ENCODE data around the gene CD36.

Gene CD36

DNA sequence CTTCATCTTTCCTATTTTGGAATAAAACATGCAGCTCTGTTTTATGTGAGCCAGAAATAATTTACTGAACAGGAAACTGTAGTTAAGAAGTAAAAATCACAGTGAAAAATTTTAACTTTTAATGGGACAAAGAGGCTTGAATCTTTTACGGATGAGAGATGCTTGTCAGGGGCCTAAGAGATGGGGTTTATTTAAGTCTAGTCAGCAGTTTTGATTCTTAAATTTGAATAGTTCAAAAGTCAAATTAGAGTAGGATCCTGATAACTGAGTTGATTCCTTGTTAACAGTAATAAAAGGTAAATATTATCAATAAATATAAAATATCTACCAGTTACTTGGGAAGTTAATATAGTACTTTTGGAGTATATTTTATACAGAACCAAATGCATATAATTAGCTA is 24.9 kb upstream of the CD36 start:
- H3K9me3 ChIP-seq (replicated peaks; ENCODE audit: insufficient read depth, low read length): no peaks in the 10 kb centered on the region
- H3K27me3 ChIP-seq (replicated peaks; ENCODE audit: insufficient read depth, low read length): no peaks in the 10 kb centered on the region
- H4K20me1 ChIP-seq (ENCODE audit: insufficient read depth, low read length): no peaks in the 10 kb centered on the region
- no peak overlapping the region for H3K27ac ChIP-seq (ENCODE audit: low read length)
- TF ChIP-seq, protein P1, sequence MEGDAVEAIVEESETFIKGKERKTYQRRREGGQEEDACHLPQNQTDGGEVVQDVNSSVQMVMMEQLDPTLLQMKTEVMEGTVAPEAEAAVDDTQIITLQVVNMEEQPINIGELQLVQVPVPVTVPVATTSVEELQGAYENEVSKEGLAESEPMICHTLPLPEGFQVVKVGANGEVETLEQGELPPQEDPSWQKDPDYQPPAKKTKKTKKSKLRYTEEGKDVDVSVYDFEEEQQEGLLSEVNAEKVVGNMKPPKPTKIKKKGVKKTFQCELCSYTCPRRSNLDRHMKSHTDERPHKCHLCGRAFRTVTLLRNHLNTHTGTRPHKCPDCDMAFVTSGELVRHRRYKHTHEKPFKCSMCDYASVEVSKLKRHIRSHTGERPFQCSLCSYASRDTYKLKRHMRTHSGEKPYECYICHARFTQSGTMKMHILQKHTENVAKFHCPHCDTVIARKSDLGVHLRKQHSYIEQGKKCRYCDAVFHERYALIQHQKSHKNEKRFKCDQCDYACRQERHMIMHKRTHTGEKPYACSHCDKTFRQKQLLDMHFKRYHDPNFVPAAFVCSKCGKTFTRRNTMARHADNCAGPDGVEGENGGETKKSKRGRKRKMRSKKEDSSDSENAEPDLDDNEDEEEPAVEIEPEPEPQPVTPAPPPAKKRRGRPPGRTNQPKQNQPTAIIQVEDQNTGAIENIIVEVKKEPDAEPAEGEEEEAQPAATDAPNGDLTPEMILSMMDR (IDR thresholded peaks at IDR 0.05; ENCODE audit: low read length): no peak
- TF ChIP-seq EZH2phosphoT487 (IDR thresholded peaks at IDR 0.05; ENCODE audit: low read length): no peak
- TF ChIP-seq EZH2 (optimal IDR thresholded peaks at IDR 0.05; ENCODE audit: low read depth, low read length): no peak
- H3K36me3 ChIP-seq (replicated peaks; ENCODE audit: insufficient read depth, low read length): no peaks in the 10 kb centered on the region
- H3K9ac ChIP-seq (ENCODE audit: low read length): no peak overlapping the region
- no peak overlapping the region for H3K4me2 ChIP-seq (ENCODE audit: low read depth, low read length)
- H3K79me2 ChIP-seq (ENCODE audit: low read length): no peaks in the 10 kb centered on the region
- H3K9me2 ChIP-seq (replicated peaks; ENCODE audit: insufficient read depth, low read length): no peaks in the 10 kb centered on the region
- H3K4me3 ChIP-seq (ENCODE audit: low read length): no peak overlapping the region
- H3K4me1 ChIP-seq (ENCODE audit: low read length): no peaks in the 10 kb centered on the region
- no peaks in the 10 kb centered on the region for H3F3A ChIP-seq (ENCODE audit: insufficient read depth, low read length)
- no peak overlapping the region for H2AFZ ChIP-seq (ENCODE audit: low read length)
- DNase-seq: no peak

DNA sequence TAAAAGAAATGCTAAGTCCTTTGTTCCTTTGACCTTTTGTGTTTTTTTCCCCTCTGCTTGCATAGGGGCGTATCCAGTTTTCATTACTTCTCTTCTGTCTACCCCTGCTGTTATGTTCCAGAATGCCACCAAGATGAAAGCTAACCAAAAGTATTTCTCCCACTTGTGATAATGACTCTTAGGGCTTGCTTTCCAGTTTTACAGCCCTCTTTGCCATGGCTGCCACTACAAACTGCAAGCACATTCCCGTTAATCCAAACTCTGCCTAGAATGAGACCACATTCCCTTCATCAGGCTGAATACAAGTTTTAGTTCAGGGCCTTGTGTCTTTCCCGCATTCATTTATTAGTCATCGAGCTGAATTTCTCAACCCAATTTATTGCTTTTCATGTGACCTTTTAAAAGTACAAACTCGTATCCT is 23.6 kb upstream of the CD36 start:
- no peak overlapping the region for H3K4me3 ChIP-seq (ENCODE audit: low read length)
- no peaks in the 10 kb centered on the region for H3K27me3 ChIP-seq (replicated peaks; ENCODE audit: insufficient read depth, low read length)
- no peak overlapping the region for H2AFZ ChIP-seq (ENCODE audit: low read length)
- H3K27ac ChIP-seq (ENCODE audit: low read length): no peak overlapping the region
- TF ChIP-seq EZH2phosphoT487 (IDR thresholded peaks at IDR 0.05; ENCODE audit: low read length) (no peak), EZH2 (optimal IDR thresholded peaks at IDR 0.05; ENCODE audit: low read depth, low read length) (no peak)
- TF ChIP-seq, protein P1 (IDR thresholded peaks at IDR 0.05; ENCODE audit: low read length): no peak
- H3K4me2 ChIP-seq (ENCODE audit: low read depth, low read length): no peak overlapping the region
- no peak for DNase-seq
- no peaks in the 10 kb centered on the region for H3K9me3 ChIP-seq (replicated peaks; ENCODE audit: insufficient read depth, low read length)
- H3F3A ChIP-seq (ENCODE audit: insufficient read depth, low read length): no peaks in the 10 kb centered on the region
- H3K36me3 ChIP-seq (replicated peaks; ENCODE audit: insufficient read depth, low read length): no peaks in the 10 kb centered on the region
- no peaks in the 10 kb centered on the region for H3K9me2 ChIP-seq (replicated peaks; ENCODE audit: insufficient read depth, low read length)
- no peaks in the 10 kb centered on the region for H3K4me1 ChIP-seq (ENCODE audit: low read length)
- H4K20me1 ChIP-seq (ENCODE audit: insufficient read depth, low read length): no peaks in the 10 kb centered on the region
- H3K9ac ChIP-seq (ENCODE audit: low read length): no peak overlapping the region
- H3K79me2 ChIP-seq (ENCODE audit: low read length): no peaks in the 10 kb centered on the region

DNA sequence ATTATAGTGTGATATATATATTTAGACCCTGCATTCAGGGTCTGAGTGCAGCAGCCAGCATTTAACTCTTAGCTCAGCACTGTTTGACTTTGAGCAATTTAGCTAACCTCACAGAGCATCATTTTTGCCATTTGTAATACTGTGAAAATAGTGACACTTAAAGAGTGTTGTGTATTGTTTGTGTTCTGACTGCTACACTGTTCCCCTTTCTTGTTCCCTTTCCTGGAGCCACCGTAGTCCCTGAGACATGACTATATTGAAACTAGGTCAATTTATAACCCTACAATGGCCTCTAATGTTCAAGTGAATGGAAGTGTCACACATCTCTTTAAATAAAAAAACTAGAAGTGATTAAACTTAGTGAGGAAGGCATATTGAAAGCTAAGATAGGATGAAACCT is 20.3 kb upstream of the CD36 start:
- Histone ChIP-seq H3K4me3 (ENCODE audit: low read length) (no peak overlapping the region), H3K4me2 (ENCODE audit: low read depth, low read length) (no peak overlapping the region), H2AFZ (ENCODE audit: low read length) (no peak overlapping the region), H3K9me2 (replicated peaks; ENCODE audit: insufficient read depth, low read length) (no peaks in the 10 kb centered on the region), H3K27ac (ENCODE audit: low read length) (no peak overlapping the region), H3K9ac (ENCODE audit: low read length) (no peak overlapping the region), H3K36me3 (replicated peaks; ENCODE audit: insufficient read depth, low read length) (no peaks in the 10 kb centered on the region), H3K9me3 (replicated peaks; ENCODE audit: insufficient read depth, low read length) (no peaks in the 10 kb centered on the region), H3K79me2 (ENCODE audit: low read length) (no peaks in the 10 kb centered on the region), H4K20me1 (ENCODE audit: insufficient read depth, low read length) (no peaks in the 10 kb centered on the region), H3F3A (ENCODE audit: insufficient read depth, low read length) (no peaks in the 10 kb centered on the region), H3K27me3 (replicated peaks; ENCODE audit: insufficient read depth, low read length) (no peaks in the 10 kb centered on the region), H3K4me1 (ENCODE audit: low read length) (no peaks in the 10 kb centered on the region)
- DNase-seq: no peak
- TF ChIP-seq EZH2 (optimal IDR thresholded peaks at IDR 0.05; ENCODE audit: low read depth, low read length): no peak
- TF ChIP-seq, protein P1 (IDR thresholded peaks at IDR 0.05; ENCODE audit: low read length): no peak
- TF ChIP-seq EZH2phosphoT487 (IDR thresholded peaks at IDR 0.05; ENCODE audit: low read length): no peak

All from MM.1S (cell line).